Measurements from ENCODE around the gene THADA.
A peak's percentile ranks its signal among the peaks of the same experiment; 100 is the strongest.

Gene THADA

GRCh38 chr2:43225788-43226557, 369.9 kb downstream of the THADA start:
- Histone ChIP-seq H3K4me3 (ENCODE audit: low read length) (peak overlapping the region; percentile 91), H3K36me3 (ENCODE audit: control insufficient read depth, insufficient read depth, low read length, severe bottlenecking) (peaks cover 30% of the 10 kb centered on the region), H3K9ac (ENCODE audit: low read length) (peak overlapping the region; percentile 99), H3K27me3 (replicated peaks; ENCODE audit: control insufficient read depth, insufficient read depth, low read length) (no peaks in the 10 kb centered on the region), H3K4me1 (ENCODE audit: control insufficient read depth, insufficient read depth, low read length) (peaks cover 38% of the 10 kb centered on the region), H3K9me3 (ENCODE audit: control insufficient read depth, low read length) (no peaks in the 10 kb centered on the region)
- peak; percentile 78 for DNase-seq (ENCODE audit: low read depth)

GRCh38 chr2:43225093-43225787, 370.6 kb downstream of the THADA start:
- Histone ChIP-seq H3K9ac (ENCODE audit: low read length) (peak overlapping the region; percentile 99), H3K36me3 (ENCODE audit: control insufficient read depth, insufficient read depth, low read length, severe bottlenecking) (peaks cover 26% of the 10 kb centered on the region), H3K4me1 (ENCODE audit: control insufficient read depth, insufficient read depth, low read length) (peaks cover 45% of the 10 kb centered on the region), H3K4me3 (ENCODE audit: low read length) (peak overlapping the region; percentile 91), H3K27me3 (replicated peaks; ENCODE audit: control insufficient read depth, insufficient read depth, low read length) (no peaks in the 10 kb centered on the region), H3K9me3 (ENCODE audit: control insufficient read depth, low read length) (no peaks in the 10 kb centered on the region)
- DNase-seq (ENCODE audit: low read depth), result peak; percentile 72

GRCh38 chr2:43224571-43225092, 371.2 kb downstream of the THADA start:
- peak; percentile 57 for DNase-seq (ENCODE audit: low read depth)
- no peaks in the 10 kb centered on the region for H3K27me3 ChIP-seq (replicated peaks; ENCODE audit: control insufficient read depth, insufficient read depth, low read length)

GRCh38 chr2:43224131-43224570, 371.7 kb downstream of the THADA start:
- Histone ChIP-seq H3K27me3 (replicated peaks; ENCODE audit: control insufficient read depth, insufficient read depth, low read length) (no peaks in the 10 kb centered on the region), H3K36me3 (ENCODE audit: control insufficient read depth, insufficient read depth, low read length, severe bottlenecking) (peaks cover 23% of the 10 kb centered on the region), H3K4me1 (ENCODE audit: control insufficient read depth, insufficient read depth, low read length) (peaks cover 49% of the 10 kb centered on the region), H3K4me3 (ENCODE audit: low read length) (peak overlapping the region; percentile 91), H3K9me3 (ENCODE audit: control insufficient read depth, low read length) (no peaks in the 10 kb centered on the region), H3K9ac (ENCODE audit: low read length) (peak overlapping the region; percentile 99)
- peak; percentile 71 for DNase-seq (ENCODE audit: low read depth)

More at GRCh38 chr2:43224571-43225092, 371.2 kb downstream of the THADA start:
- Histone ChIP-seq H3K4me3 (ENCODE audit: low read length) (peak overlapping the region; percentile 91), H3K9me3 (ENCODE audit: control insufficient read depth, low read length) (no peaks in the 10 kb centered on the region), H3K4me1 (ENCODE audit: control insufficient read depth, insufficient read depth, low read length) (peaks cover 48% of the 10 kb centered on the region), H3K9ac (ENCODE audit: low read length) (peak overlapping the region; percentile 99), H3K36me3 (ENCODE audit: control insufficient read depth, insufficient read depth, low read length, severe bottlenecking) (peaks cover 23% of the 10 kb centered on the region)

GRCh38 chr2:43223521-43224001, 372.3 kb downstream of the THADA start:
- peak; percentile 53 for DNase-seq (ENCODE audit: low read depth)
- H3K9me3 ChIP-seq (ENCODE audit: control insufficient read depth, low read length), result no peaks in the 10 kb centered on the region
- H3K9ac ChIP-seq (ENCODE audit: low read length), result peak overlapping the region; percentile 99
- H3K4me1 ChIP-seq (ENCODE audit: control insufficient read depth, insufficient read depth, low read length), result peaks cover 49% of the 10 kb centered on the region
- no peaks in the 10 kb centered on the region for H3K27me3 ChIP-seq (replicated peaks; ENCODE audit: control insufficient read depth, insufficient read depth, low read length)
- H3K36me3 ChIP-seq (ENCODE audit: control insufficient read depth, insufficient read depth, low read length, severe bottlenecking), result peaks cover 23% of the 10 kb centered on the region
- peak overlapping the region; percentile 91 for H3K4me3 ChIP-seq (ENCODE audit: low read length)

GRCh38 chr2:43222475-43223309, 373.1 kb downstream of the THADA start:
- Histone ChIP-seq H3K36me3 (ENCODE audit: control insufficient read depth, insufficient read depth, low read length, severe bottlenecking) (peaks cover 23% of the 10 kb centered on the region), H3K9me3 (ENCODE audit: control insufficient read depth, low read length) (no peaks in the 10 kb centered on the region), H3K4me1 (ENCODE audit: control insufficient read depth, insufficient read depth, low read length) (peaks cover 49% of the 10 kb centered on the region), H3K9ac (ENCODE audit: low read length) (peak overlapping the region; percentile 99), H3K4me3 (ENCODE audit: low read length) (peak overlapping the region; percentile 91), H3K27me3 (replicated peaks; ENCODE audit: control insufficient read depth, insufficient read depth, low read length) (no peaks in the 10 kb centered on the region)
- peak; percentile 56 for DNase-seq (ENCODE audit: low read depth)

- Histone ChIP-seq H3K9ac (ENCODE audit: low read length) (peak overlapping the region; percentile 99), H3K4me1 (ENCODE audit: control insufficient read depth, insufficient read depth, low read length) (peaks cover 45% of the 10 kb centered on the region), H3K4me3 (ENCODE audit: low read length) (peak overlapping the region; percentile 91), H3K27me3 (replicated peaks; ENCODE audit: control insufficient read depth, insufficient read depth, low read length) (no peaks in the 10 kb centered on the region), H3K9me3 (ENCODE audit: control insufficient read depth, low read length) (no peaks in the 10 kb centered on the region), H3K36me3 (ENCODE audit: control insufficient read depth, insufficient read depth, low read length, severe bottlenecking) (peaks cover 23% of the 10 kb centered on the region)
- DNase-seq (ENCODE audit: low read depth), result peak; percentile 93
These were observed 373.9 kb downstream of the THADA start for GRCh38 chr2:43221763-43222474.

GRCh38 chr2:43221124-43221762, 374.6 kb downstream of the THADA start:
- peaks cover 23% of the 10 kb centered on the region for H3K36me3 ChIP-seq (ENCODE audit: control insufficient read depth, insufficient read depth, low read length, severe bottlenecking)
- peak; percentile 97 for DNase-seq (ENCODE audit: low read depth)
- no peaks in the 10 kb centered on the region for H3K27me3 ChIP-seq (replicated peaks; ENCODE audit: control insufficient read depth, insufficient read depth, low read length)
- peak overlapping the region; percentile 99 for H3K9ac ChIP-seq (ENCODE audit: low read length)
- no peaks in the 10 kb centered on the region for H3K9me3 ChIP-seq (ENCODE audit: control insufficient read depth, low read length)
- H3K4me1 ChIP-seq (ENCODE audit: control insufficient read depth, insufficient read depth, low read length), result peaks cover 45% of the 10 kb centered on the region
- H3K4me3 ChIP-seq (ENCODE audit: low read length), result peak overlapping the region; percentile 91

GRCh38 chr2:43220760-43221123, 375.1 kb downstream of the THADA start:
- peaks cover 45% of the 10 kb centered on the region for H3K4me1 ChIP-seq (ENCODE audit: control insufficient read depth, insufficient read depth, low read length)
- H3K27me3 ChIP-seq (replicated peaks; ENCODE audit: control insufficient read depth, insufficient read depth, low read length), result no peaks in the 10 kb centered on the region
- peaks cover 23% of the 10 kb centered on the region for H3K36me3 ChIP-seq (ENCODE audit: control insufficient read depth, insufficient read depth, low read length, severe bottlenecking)
- peak overlapping the region; percentile 91 for H3K4me3 ChIP-seq (ENCODE audit: low read length)
- DNase-seq (ENCODE audit: low read depth), result no peak
- H3K9me3 ChIP-seq (ENCODE audit: control insufficient read depth, low read length), result no peaks in the 10 kb centered on the region
- peak overlapping the region; percentile 99 for H3K9ac ChIP-seq (ENCODE audit: low read length)

- Histone ChIP-seq H3K4me3 (ENCODE audit: low read length) (peak overlapping the region; percentile 91), H3K27me3 (replicated peaks; ENCODE audit: control insufficient read depth, insufficient read depth, low read length) (no peaks in the 10 kb centered on the region), H3K9ac (ENCODE audit: low read length) (peak overlapping the region; percentile 99), H3K36me3 (ENCODE audit: control insufficient read depth, insufficient read depth, low read length, severe bottlenecking) (peaks cover 23% of the 10 kb centered on the region), H3K4me1 (ENCODE audit: control insufficient read depth, insufficient read depth, low read length) (peaks cover 45% of the 10 kb centered on the region), H3K9me3 (ENCODE audit: control insufficient read depth, low read length) (no peaks in the 10 kb centered on the region)
- DNase-seq (ENCODE audit: low read depth), result peak; percentile 67
These were observed 375.5 kb downstream of the THADA start for GRCh38 chr2:43220229-43220751.
